ENCODE results near the gene IQSEC2. TPM values are rescaled to one million over a fixed set of nuclear protein-coding genes. Genes with fewer than 3 reads are reported as not detected.

IQSEC2 gene
- total and polyA plus RNA-seq, 2 of the 4 experiments (the other 2 are of a cell fraction), result 2.5 to 11.4 TPM

GRCh38 chrX:53234484-53234883, 46.9 kb downstream of the IQSEC2 start:
- no peaks in the 10 kb centered on the region for H4K20me1 ChIP-seq (ENCODE audit: insufficient read depth, low read length)
- H3K23ac ChIP-seq (ENCODE audit: low read depth, low read length), result no peak overlapping the region
- H3K36me3 ChIP-seq (ENCODE audit: control insufficient read depth, insufficient read depth, low read length), result peaks cover 8% of the 10 kb centered on the region; the same call in 1 of the 2 replicates
- BruUV-seq (replicated peaks), result no TSS peak
- no peak overlapping the region for H4K5ac ChIP-seq (ENCODE audit: low read depth, low read length)
- H3K79me1 ChIP-seq (ENCODE audit: low read depth in 1 of 2, low read length in 2 of 2), result no peaks in the 10 kb centered on the region; a peak in 1 of 4 replicates
- H3K4ac ChIP-seq (ENCODE audit: low read depth, low read length), result no peak overlapping the region
- intact Hi-C loops (cut with micrococcal nuclease), result no loop called here
- TF ChIP-seq POLR2A (IDR thresholded peaks at IDR 0.05; ENCODE audit: low read depth, low read length) (no peak), FOS (IDR thresholded peaks at IDR 0.05; ENCODE audit: low read depth, low read length) (no peak), NFE2L2 (IDR thresholded peaks at IDR 0.05; ENCODE audit: low read depth, low read length) (no peak), RFX5 (IDR thresholded peaks at IDR 0.05; ENCODE audit: low read depth, low read length) (no peak), MAFK (IDR thresholded peaks at IDR 0.05; ENCODE audit: low read depth, low read length) (no peak), CHD1 (IDR thresholded peaks at IDR 0.05; ENCODE audit: low read depth, low read length) (no peak), SMC3 (IDR thresholded peaks at IDR 0.05; ENCODE audit: low read depth, low read length) (no peak), CEBPB (IDR thresholded peaks at IDR 0.05; ENCODE audit: low read depth, low read length) (no peak), USF2 (IDR thresholded peaks at IDR 0.05; ENCODE audit: low read depth, low read length) (no peak), MXI1 (IDR thresholded peaks at IDR 0.05; ENCODE audit: borderline replicate concordance, low read depth, low read length) (no peak), BHLHE40 (IDR thresholded peaks at IDR 0.05; ENCODE audit: low read depth, low read length) (no peak), RCOR1 (IDR thresholded peaks at IDR 0.05; ENCODE audit: insufficient replicate concordance, low read length) (no peak), MAZ (IDR thresholded peaks at IDR 0.05; ENCODE audit: borderline replicate concordance, low read depth, low read length) (no peak), RAD21 (IDR thresholded peaks at IDR 0.05; ENCODE audit: low read length) (no peak), ELK1 (IDR thresholded peaks at IDR 0.05; ENCODE audit: borderline replicate concordance, low read depth, low read length) (no peak)
- TF ChIP-seq, protein P1, sequence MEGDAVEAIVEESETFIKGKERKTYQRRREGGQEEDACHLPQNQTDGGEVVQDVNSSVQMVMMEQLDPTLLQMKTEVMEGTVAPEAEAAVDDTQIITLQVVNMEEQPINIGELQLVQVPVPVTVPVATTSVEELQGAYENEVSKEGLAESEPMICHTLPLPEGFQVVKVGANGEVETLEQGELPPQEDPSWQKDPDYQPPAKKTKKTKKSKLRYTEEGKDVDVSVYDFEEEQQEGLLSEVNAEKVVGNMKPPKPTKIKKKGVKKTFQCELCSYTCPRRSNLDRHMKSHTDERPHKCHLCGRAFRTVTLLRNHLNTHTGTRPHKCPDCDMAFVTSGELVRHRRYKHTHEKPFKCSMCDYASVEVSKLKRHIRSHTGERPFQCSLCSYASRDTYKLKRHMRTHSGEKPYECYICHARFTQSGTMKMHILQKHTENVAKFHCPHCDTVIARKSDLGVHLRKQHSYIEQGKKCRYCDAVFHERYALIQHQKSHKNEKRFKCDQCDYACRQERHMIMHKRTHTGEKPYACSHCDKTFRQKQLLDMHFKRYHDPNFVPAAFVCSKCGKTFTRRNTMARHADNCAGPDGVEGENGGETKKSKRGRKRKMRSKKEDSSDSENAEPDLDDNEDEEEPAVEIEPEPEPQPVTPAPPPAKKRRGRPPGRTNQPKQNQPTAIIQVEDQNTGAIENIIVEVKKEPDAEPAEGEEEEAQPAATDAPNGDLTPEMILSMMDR (conservative IDR thresholded peaks at IDR 0.05; ENCODE audit: low read depth, low read length), result no peak
- H3K14ac ChIP-seq (replicated peaks; ENCODE audit: low read depth, low read length), result no peak overlapping the region
- no peaks in the 10 kb centered on the region for H3K9me3 ChIP-seq (ENCODE audit: control insufficient read depth, insufficient read depth, low read length)
- no peak overlapping the region for H2BK5ac ChIP-seq (ENCODE audit: low read depth, low read length, poor library complexity, severe bottlenecking)
- no peak overlapping the region for H4K91ac ChIP-seq (ENCODE audit: insufficient read depth, low read depth, low read length)
- no peak overlapping the region for H3K9ac ChIP-seq (ENCODE audit: low read depth, low read length)
- no peak overlapping the region for H2AK9ac ChIP-seq (replicated peaks; ENCODE audit: low read depth, low read length, poor library complexity)
- no peak overlapping the region for H3K56ac ChIP-seq (ENCODE audit: extremely low read depth, insufficient read depth, low read length)
- no peaks in the 10 kb centered on the region for H3K9me1 ChIP-seq (ENCODE audit: insufficient read depth, low read length)
- ChIA-PET POLR2A (ENCODE audit: unreplicated experiment) (no interaction called here), CTCF (no interaction called here)
- DNase-seq (no peak), ATAC-seq (ENCODE audit: low read depth) (no peak)
- H2AK5ac ChIP-seq (ENCODE audit: low read depth, low read length), result no peak overlapping the region
- in situ Hi-C loops (cut with MboI; ENCODE audit: low sequenced_read_pairs), result no loop called here
- no peak overlapping the region for H4K8ac ChIP-seq (ENCODE audit: low read depth in 2 of 2, low read length in 2 of 2)
- H2BK120ac ChIP-seq (ENCODE audit: low read depth, low read length), result no peak overlapping the region
- H3K27me3 ChIP-seq (ENCODE audit: control insufficient read depth, insufficient read depth, low read length), result peaks cover 32% of the 10 kb centered on the region
- no peak overlapping the region for H2BK15ac ChIP-seq (ENCODE audit: low read depth, low read length)
- H3K18ac ChIP-seq (ENCODE audit: low read depth, low read length), result no peak overlapping the region
- no peak overlapping the region for H2AFZ ChIP-seq (replicated peaks; ENCODE audit: low read length, poor library complexity)
- dilution Hi-C loops (cut with HindIII; ENCODE audit: low sequenced_read_pairs, unreplicated experiment), result no loop called here
- no peak overlapping the region for H3K4me3 ChIP-seq (ENCODE audit: insufficient read depth, low read depth, low read length)
- no peak overlapping the region for H3K27ac ChIP-seq (ENCODE audit: insufficient read depth, low read length)
- no peak overlapping the region for H3K4me2 ChIP-seq (ENCODE audit: low read depth, low read length)
- no peak overlapping the region for H2BK20ac ChIP-seq (ENCODE audit: low read depth, low read length)
- 93% methylated on average over 6 of the region's 9 CpGs; no CpG with 5 or more reads in 1 of the 2 experiments for WGBS, 2 experiments (ENCODE audit: extremely low coverage in 2 of 2, insufficient read length in 1 of 2)
- no peaks in the 10 kb centered on the region for H3K4me1 ChIP-seq (ENCODE audit: control insufficient read depth, insufficient read depth, low read length)
